SH-SY5Y (cell line): ENCODE results near the gene INKA1.

Experiments
- GATA2 ChIP-seq: IDR thresholded peaks from 2 replicates; pipeline ENCODE4 v1.6.1; 2011; ENCODE audit warnings: mild to moderate bottlenecking, low read depth, low read length
- GATA3 ChIP-seq: IDR thresholded peaks from 2 replicates; pipeline ENCODE4 v1.6.1; 2011; ENCODE audit warnings: low read depth, mild to moderate bottlenecking, low read length, moderate library complexity

DNA sequence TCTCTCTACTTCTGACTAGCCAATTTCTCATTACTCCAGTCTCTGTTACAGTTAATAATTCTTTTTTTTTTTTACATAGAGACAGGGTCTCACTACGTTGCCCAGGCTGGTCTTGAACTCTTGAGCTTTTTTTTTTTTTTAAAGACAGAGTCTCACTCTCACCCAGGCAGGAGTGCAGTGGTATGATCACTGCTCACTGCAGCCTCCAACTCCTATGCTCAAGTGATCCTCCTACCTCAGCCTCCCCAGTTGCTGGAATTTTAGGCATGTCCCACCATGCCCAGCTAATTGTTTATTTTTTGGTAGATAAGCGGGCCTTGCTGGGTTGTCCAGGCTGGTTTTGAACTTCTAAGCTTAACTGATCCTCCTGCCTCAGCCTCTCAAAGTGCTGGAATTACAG, 30.4 kb upstream of the INKA1 start:
- TF ChIP-seq GATA2: no peak
- TF ChIP-seq GATA3: no peak
